Natural killer cell treated with Interleukin-12 subunit alpha and Interleukin-12 subunit beta and Interleukin-15 and Interleukin-18, amount 100 ng/mL, for 72 hours (primary cell): ENCODE data around the gene RAD51. TPM values are rescaled to one million over a fixed set of nuclear protein-coding genes. Genes with fewer than 3 reads are reported as not detected.

Source experiments
- ATAC-seq, 2 donors: fragments of 150-1000 bp; cut with Tn5 transposase in 1 of 2; sonication (Bioruptor Pico), chemical (Tn5 transposase) in 1 of 2; 2 replicates each; pipeline ENCODE4 v1.10.0; 2021
- DNase-seq: peaks from one replicate; pipeline ENCODE4 v3.0.0; 2022; ENCODE audit warnings: low spot score
- H3K27ac Mint-ChIP-seq, 2 donors: 1 replicate in 1 of 2; 2 replicates in 1 of 2; pipeline ENCODE4 v1.8.0; 2022; ENCODE audit warnings: mixed read lengths in 2 of 2, mild to moderate bottlenecking in 1 of 2, moderate library complexity in 1 of 2
- H3K27me3 Mint-ChIP-seq, 2 donors: 1 replicate in 1 of 2; 2 replicates in 1 of 2; pipeline ENCODE4 v1.8.0; 2022; ENCODE audit warnings: mixed read lengths in 2 of 2
- H3K36me3 Mint-ChIP-seq: one replicate; pipeline ENCODE4 v1.8.0; 2022; ENCODE audit warnings: mixed read lengths
- H3K4me1 Mint-ChIP-seq, 2 donors: 1 replicate in 1 of 2; 2 replicates in 1 of 2; pipeline ENCODE4 v1.8.0; 2022; ENCODE audit warnings: low read depth in 2 of 2, mixed read lengths in 2 of 2, mild to moderate bottlenecking in 1 of 2
- H3K4me3 Mint-ChIP-seq: one replicate; pipeline ENCODE4 v1.8.0; 2022; ENCODE audit warnings: mixed read lengths
- H3K9me3 Mint-ChIP-seq: 2 replicates; pipeline ENCODE4 v1.8.0; 2022; ENCODE audit warnings: mixed read lengths
- total RNA-seq, 2 donors: library from RNA; stranded (reverse); gene quantifications; one replicate each; pipeline ENCODE4 v1.2.3, GENCODE V29; 2022

RAD51 gene
- total RNA-seq, 2 donors from 2014 or later = 36.2 to 59.6 TPM

- Mint-ChIP-seq H3K36me3 (peaks cover 5% of the 10 kb centered on the region), H3K4me1 (peaks cover 19 to 20% of the 10 kb centered on the region in 2 donors), H3K9me3 (no peaks in the 10 kb centered on the region), H3K27ac (peak overlapping the region; percentile 99), H3K27me3 (no peaks in the 10 kb centered on the region), H3K4me3 (peak overlapping the region; percentile 100)
- DNase-seq (no peak), ATAC-seq (no peak)
Measured at GRCh38 chr15:40693904-40694687, 878 bp upstream of the RAD51 start.

DNA sequence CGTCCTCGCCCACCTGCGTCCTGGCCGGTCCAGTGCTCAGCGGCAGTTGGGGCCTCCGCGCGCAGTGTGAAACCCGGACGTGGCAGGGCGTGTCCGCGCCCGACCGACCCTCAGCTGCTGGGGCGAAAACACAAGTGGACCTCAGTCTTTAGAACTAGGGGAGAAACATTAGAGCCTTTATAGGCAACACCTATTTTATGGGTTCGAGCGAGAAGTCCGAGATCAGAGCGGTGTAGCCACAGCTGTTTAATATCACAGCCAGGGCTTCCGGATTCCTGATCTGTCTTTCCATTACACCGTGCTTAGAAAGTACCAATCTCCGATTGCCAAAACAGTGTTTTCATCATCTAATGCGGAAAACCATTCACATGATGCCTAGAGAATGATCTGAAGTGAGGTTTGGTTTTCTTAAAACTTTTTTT lies 506 bp downstream of the RAD51 start:
- no peaks in the 10 kb centered on the region for H3K27me3 Mint-ChIP-seq
- DNase-seq = no peak
- H3K36me3 Mint-ChIP-seq = peaks cover 5% of the 10 kb centered on the region
- peak; percentile 43 to 55 for ATAC-seq
- peak overlapping the region; percentile 100 for H3K4me3 Mint-ChIP-seq
- H3K4me1 Mint-ChIP-seq = peaks cover 19 to 20% of the 10 kb centered on the region in 2 donors
- H3K27ac Mint-ChIP-seq = peak overlapping the region; percentile 99
- no peaks in the 10 kb centered on the region for H3K9me3 Mint-ChIP-seq

DNA sequence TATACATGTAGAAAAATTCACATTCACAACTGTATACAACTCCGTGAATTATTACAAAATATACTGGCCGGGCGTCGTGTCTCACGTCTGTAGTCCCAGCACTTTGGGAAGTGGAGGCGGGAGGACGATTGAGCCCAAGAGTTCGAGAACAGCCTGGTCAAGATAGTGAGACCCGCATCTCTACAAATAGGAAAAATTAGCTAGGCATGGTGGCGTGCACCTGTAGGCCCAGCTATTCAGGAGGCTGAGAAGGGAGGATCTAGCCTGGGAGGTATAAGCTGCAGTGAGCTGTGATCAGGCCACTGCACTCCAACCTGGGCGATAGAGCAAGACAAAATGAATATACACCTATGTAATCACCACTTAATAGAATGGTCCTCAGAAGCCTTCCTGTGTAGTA lies 1.3 kb downstream of the RAD51 start:
- H3K4me3 Mint-ChIP-seq = peak overlapping the region; percentile 100
- no peaks in the 10 kb centered on the region for H3K27me3 Mint-ChIP-seq
- H3K4me1 Mint-ChIP-seq = peaks cover 19 to 20% of the 10 kb centered on the region in 2 donors
- peaks cover 5% of the 10 kb centered on the region for H3K36me3 Mint-ChIP-seq
- no peaks in the 10 kb centered on the region for H3K9me3 Mint-ChIP-seq
- ATAC-seq (no peak), DNase-seq (no peak)
- no peak overlapping the region for H3K27ac Mint-ChIP-seq

DNA sequence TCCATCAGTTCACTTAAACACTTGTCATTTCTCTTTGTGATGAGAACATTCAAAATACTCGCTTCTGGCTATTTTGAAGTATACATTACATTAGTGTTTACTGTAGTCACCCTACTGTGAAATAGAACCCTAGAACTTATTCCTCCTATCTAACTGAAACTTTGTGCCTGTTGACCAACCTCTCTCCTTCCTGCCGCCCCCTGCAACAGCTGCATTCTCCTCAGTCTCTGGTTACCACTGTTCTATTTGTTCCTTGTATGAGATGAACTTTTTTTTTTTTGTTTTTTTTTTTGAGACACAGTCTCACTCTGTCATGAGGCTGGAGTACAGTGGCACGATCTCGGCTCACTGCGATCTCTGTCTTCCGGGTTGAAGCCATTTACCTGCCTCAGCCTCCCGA lies 2.9 kb downstream of the RAD51 start:
- Mint-ChIP-seq H3K4me1 (peaks cover 20 to 21% of the 10 kb centered on the region in 2 donors), H3K9me3 (no peaks in the 10 kb centered on the region), H3K4me3 (peak overlapping the region; percentile 1), H3K36me3 (peaks cover 5% of the 10 kb centered on the region), H3K27ac (no peak overlapping the region), H3K27me3 (no peaks in the 10 kb centered on the region)
- ATAC-seq (no peak), DNase-seq (no peak)

GRCh38 chr15:40702077-40702476 lies 7.1 kb downstream of the RAD51 start:
- Mint-ChIP-seq H3K27me3 (no peaks in the 10 kb centered on the region), H3K9me3 (no peaks in the 10 kb centered on the region), H3K36me3 (no peaks in the 10 kb centered on the region), H3K4me1 (peaks cover 0 to 6% of the 10 kb centered on the region in 2 donors), H3K4me3 (no peak overlapping the region), H3K27ac (no peak overlapping the region)
- DNase-seq (no peak), ATAC-seq (no peak)

GRCh38 chr15:40706121-40706520 lies 11.1 kb downstream of the RAD51 start:
- peaks cover 0 to 2% of the 10 kb centered on the region in 2 donors for H3K4me1 Mint-ChIP-seq
- no peak overlapping the region for H3K27ac Mint-ChIP-seq
- H3K36me3 Mint-ChIP-seq = peaks cover 8% of the 10 kb centered on the region
- H3K9me3 Mint-ChIP-seq = no peaks in the 10 kb centered on the region
- DNase-seq = no peak
- no peaks in the 10 kb centered on the region for H3K27me3 Mint-ChIP-seq
- H3K4me3 Mint-ChIP-seq = no peak overlapping the region
- no peak for ATAC-seq

DNA sequence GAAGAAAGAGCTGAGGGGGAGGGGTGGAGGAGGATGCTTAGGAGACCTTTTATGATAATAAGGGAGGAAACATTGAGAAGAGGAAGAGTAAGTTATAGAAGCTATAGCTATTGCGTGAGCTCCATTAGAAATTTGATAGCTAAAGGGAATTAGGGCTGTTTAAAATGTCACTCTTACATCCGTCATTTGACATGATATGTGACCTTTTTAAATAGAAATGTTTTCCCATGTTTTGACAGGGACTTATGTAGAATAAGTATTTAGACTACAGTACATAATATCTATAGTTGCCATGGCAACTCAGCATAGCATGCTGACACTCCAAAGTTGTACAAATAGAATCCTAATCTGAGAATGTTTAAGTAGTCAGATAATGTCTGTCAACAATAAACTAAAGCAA lies 19.2 kb downstream of the RAD51 start:
- Mint-ChIP-seq H3K36me3 (peaks cover 13% of the 10 kb centered on the region), H3K27ac (no peak overlapping the region), H3K27me3 (no peaks in the 10 kb centered on the region), H3K4me1 (no peaks in the 10 kb centered on the region), H3K9me3 (no peaks in the 10 kb centered on the region), H3K4me3 (no peak overlapping the region)
- no peak for DNase-seq
- ATAC-seq = no peak

- Mint-ChIP-seq H3K27me3 (no peaks in the 10 kb centered on the region), H3K4me1 (no peaks in the 10 kb centered on the region), H3K9me3 (no peaks in the 10 kb centered on the region), H3K36me3 (peaks cover 4% of the 10 kb centered on the region), H3K4me3 (no peak overlapping the region), H3K27ac (no peak overlapping the region)
- ATAC-seq (no peak), DNase-seq (no peak)
Measured at GRCh38 chr15:40716165-40716564, 21.2 kb downstream of the RAD51 start.

DNA sequence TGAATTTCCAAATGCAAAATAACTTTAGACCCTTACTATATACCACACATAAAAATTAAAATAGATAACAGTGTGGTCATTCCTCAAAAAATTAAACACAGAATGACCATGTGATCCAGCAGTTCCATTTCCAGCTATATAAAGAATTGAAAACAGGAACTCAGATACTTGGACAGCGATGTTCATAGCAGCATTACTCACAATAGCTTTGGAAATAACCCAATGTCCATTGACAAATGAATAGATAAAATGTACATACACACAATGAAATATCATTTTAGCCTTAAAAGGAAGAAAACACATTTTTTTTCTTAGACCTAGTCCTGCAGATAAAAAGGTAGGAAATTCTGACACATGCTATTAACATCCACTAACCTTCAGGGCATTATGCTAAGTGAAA lies 26.7 kb downstream of the RAD51 start:
- ATAC-seq (no peak), DNase-seq (no peak)
- no peaks in the 10 kb centered on the region for H3K36me3 Mint-ChIP-seq
- H3K9me3 Mint-ChIP-seq = no peaks in the 10 kb centered on the region
- no peaks in the 10 kb centered on the region for H3K27me3 Mint-ChIP-seq
- H3K4me1 Mint-ChIP-seq = peaks cover 4 to 6% of the 10 kb centered on the region in 2 donors
- H3K4me3 Mint-ChIP-seq = no peak overlapping the region
- H3K27ac Mint-ChIP-seq = no peak overlapping the region

DNA sequence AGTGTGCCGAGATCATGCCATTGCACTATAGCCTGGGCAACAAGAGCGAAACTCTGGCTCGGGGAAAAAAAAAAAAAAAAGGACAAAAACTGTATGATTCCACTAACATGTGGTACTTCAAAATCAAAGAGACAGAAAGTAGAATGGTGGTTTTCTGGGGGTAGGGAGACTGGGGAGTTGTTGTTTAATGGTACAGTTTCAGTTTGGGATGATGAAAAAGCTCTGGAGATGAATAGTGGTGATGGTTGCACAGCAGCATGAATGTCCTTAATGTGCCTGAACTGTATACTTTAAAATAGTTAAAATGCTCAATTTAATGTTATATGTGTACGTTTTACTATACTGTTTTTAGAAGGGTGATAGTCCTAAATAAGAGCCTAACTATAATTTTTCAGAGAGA lies 27.4 kb downstream of the RAD51 start:
- H3K27ac Mint-ChIP-seq = no peak overlapping the region

DNA sequence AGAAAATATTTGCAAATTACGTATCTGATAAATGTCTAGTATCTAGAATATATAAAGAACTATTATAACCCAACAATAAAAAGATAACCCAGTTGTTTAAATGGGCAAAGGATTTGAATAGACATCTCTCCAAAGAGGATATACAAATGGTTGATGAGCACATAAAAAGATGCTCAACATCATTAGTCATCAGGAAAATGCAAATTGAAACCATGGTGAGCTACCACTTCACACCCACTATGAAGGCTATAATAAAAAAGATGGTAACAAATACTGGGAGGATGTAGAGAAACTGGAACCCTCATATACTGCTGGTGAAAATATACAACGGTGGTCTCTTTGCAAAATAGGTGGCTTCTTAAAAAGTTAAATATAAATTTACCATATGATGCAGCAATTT lies 28.0 kb downstream of the RAD51 start:
- no peak for ATAC-seq
- no peak for DNase-seq
- H3K27ac Mint-ChIP-seq = no peak overlapping the region
- no peaks in the 10 kb centered on the region for H3K27me3 Mint-ChIP-seq
- peaks cover 4 to 6% of the 10 kb centered on the region in 2 donors for H3K4me1 Mint-ChIP-seq
- H3K9me3 Mint-ChIP-seq = no peaks in the 10 kb centered on the region
- H3K4me3 Mint-ChIP-seq = no peak overlapping the region
- no peaks in the 10 kb centered on the region for H3K36me3 Mint-ChIP-seq

More for the DNA sequence above, 27.4 kb downstream of the RAD51 start:
- H3K4me3 Mint-ChIP-seq = no peak overlapping the region
- no peaks in the 10 kb centered on the region for H3K36me3 Mint-ChIP-seq
- ATAC-seq (no peak), DNase-seq (no peak)
- H3K27me3 Mint-ChIP-seq = no peaks in the 10 kb centered on the region
- peaks cover 4 to 6% of the 10 kb centered on the region in 2 donors for H3K4me1 Mint-ChIP-seq
- no peaks in the 10 kb centered on the region for H3K9me3 Mint-ChIP-seq

DNA sequence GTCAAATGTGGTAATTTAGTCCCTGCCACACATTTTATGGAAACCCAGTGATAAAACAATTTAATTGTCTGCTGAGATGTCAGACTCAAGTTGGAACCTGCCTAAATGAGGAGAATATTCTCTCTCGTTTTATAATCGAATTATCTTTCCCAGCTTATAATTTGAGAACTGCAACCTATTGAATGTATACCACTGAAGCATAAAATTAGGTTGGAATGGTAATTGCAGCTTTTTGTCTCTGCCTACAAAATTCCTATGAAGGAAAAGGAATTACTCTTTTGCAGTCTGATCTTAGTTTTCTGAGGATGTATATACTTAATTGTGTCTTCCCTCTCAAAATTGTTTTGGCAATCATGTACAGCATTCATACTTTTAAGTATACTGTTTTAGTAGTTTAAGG lies 28.9 kb downstream of the RAD51 start:
- H3K36me3 Mint-ChIP-seq = no peaks in the 10 kb centered on the region
- ATAC-seq (no peak), DNase-seq (no peak)
- no peaks in the 10 kb centered on the region for H3K27me3 Mint-ChIP-seq
- no peak overlapping the region for H3K4me3 Mint-ChIP-seq
- no peak overlapping the region for H3K27ac Mint-ChIP-seq
- peaks cover 4 to 6% of the 10 kb centered on the region in 2 donors for H3K4me1 Mint-ChIP-seq
- H3K9me3 Mint-ChIP-seq = no peaks in the 10 kb centered on the region

GRCh38 chr15:40731034-40731433 lies 36.1 kb downstream of the RAD51 start:
- no peaks in the 10 kb centered on the region for H3K27me3 Mint-ChIP-seq
- DNase-seq (no peak), ATAC-seq (no peak)
- H3K27ac Mint-ChIP-seq = no peak overlapping the region
- H3K4me3 Mint-ChIP-seq = no peak overlapping the region
- H3K4me1 Mint-ChIP-seq = no peaks in the 10 kb centered on the region
- peaks cover 16% of the 10 kb centered on the region for H3K36me3 Mint-ChIP-seq
- no peaks in the 10 kb centered on the region for H3K9me3 Mint-ChIP-seq

DNA sequence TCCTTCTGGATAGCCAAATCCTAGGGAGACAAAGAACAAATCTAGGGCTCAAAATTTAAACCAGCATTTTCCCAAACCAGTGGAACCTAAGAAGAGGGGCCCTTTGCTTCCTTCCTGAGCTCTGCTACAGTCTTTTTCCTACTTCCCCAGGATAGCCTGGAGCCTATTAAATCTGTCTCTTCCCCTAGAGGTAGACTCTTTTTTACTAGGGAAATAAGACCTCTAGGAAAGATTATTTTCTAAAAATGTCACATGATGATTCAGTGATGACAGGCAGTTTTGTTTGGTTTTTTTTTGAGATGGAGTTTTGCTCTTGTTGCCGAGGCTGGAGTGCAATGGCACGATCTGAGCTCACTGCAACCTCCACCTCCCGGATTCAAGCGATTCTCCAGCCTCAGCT lies 41.6 kb downstream of the RAD51 start:
- peaks cover 5% of the 10 kb centered on the region for H3K36me3 Mint-ChIP-seq
- ATAC-seq = no peak
- no peaks in the 10 kb centered on the region for H3K27me3 Mint-ChIP-seq
- DNase-seq = no peak
- no peaks in the 10 kb centered on the region for H3K9me3 Mint-ChIP-seq
- no peak overlapping the region for H3K4me3 Mint-ChIP-seq
- H3K27ac Mint-ChIP-seq = no peak overlapping the region
- no peaks in the 10 kb centered on the region for H3K4me1 Mint-ChIP-seq

GRCh38 chr15:40737048-40737447 lies 42.1 kb downstream of the RAD51 start:
- Mint-ChIP-seq H3K27ac (no peak overlapping the region), H3K36me3 (peaks cover 5% of the 10 kb centered on the region), H3K4me3 (no peak overlapping the region), H3K4me1 (no peaks in the 10 kb centered on the region), H3K27me3 (no peaks in the 10 kb centered on the region), H3K9me3 (no peaks in the 10 kb centered on the region)
- DNase-seq (no peak), ATAC-seq (no peak)
